ENCODE measurements around the gene HSBP1. TPM values are rescaled to one million over a fixed set of nuclear protein-coding genes. Genes with fewer than 3 reads are reported as not detected.

HSBP1 gene
- total and polyA plus RNA-seq, 11 donors = 20.4 to 174 (median 141) TPM

GRCh38 chr16:83789642-83790401 is 18.0 kb upstream of the HSBP1 start:
- peaks cover 0 to 8% (median 0%) of the 10 kb centered on the region in 12 donors for H3K9me3 ChIP-seq
- no peak overlapping the region for H3K4me3 ChIP-seq
- H3K27ac ChIP-seq = no peak overlapping the region
- ATAC-seq (no peak), DNase-seq (no peak)
- peaks cover 0 to 7% (median 0%) of the 10 kb centered on the region in 12 donors for H3K4me1 ChIP-seq
- 92 to 94% (median 93%) methylated on average over 8 of the region's 8 CpGs for WGBS, 4 donors
- intact Hi-C loops (cut with DNase I) = no loop called here
- no peaks in the 10 kb centered on the region for H3K27me3 ChIP-seq
- TF ChIP-seq POLR2A (IDR thresholded peaks at IDR 0.05) (no peak), CTCF (IDR thresholded peaks at IDR 0.05) (no peak)
- H3K36me3 ChIP-seq = peaks cover 0 to 4% (median 0%) of the 10 kb centered on the region in 9 donors

- intact Hi-C loops (cut with DNase I) = no loop called here
- H3K36me3 ChIP-seq = peaks cover 0 to 9% (median 0%) of the 10 kb centered on the region in 9 donors
- no peak for TF ChIP-seq CTCF (IDR thresholded peaks at IDR 0.05)
- ATAC-seq (no peak), DNase-seq (no peak)
- 96 to 98% (median 97%) methylated on average over 10 of the region's 10 CpGs for WGBS, 4 donors
- no peaks in the 10 kb centered on the region for H3K27me3 ChIP-seq
- no peak overlapping the region for H3K4me3 ChIP-seq
- peaks cover 0 to 7% (median 0%) of the 10 kb centered on the region in 12 donors for H3K4me1 ChIP-seq
- no peak overlapping the region for H3K27ac ChIP-seq
- peaks cover 0 to 8% (median 0%) of the 10 kb centered on the region in 12 donors for H3K9me3 ChIP-seq
Measured at GRCh38 chr16:83791916-83792315, 15.9 kb upstream of the HSBP1 start.

GRCh38 chr16:83792391-83792790 is 15.4 kb upstream of the HSBP1 start:
- peaks cover 0 to 8% (median 0%) of the 10 kb centered on the region in 12 donors for H3K9me3 ChIP-seq
- no peak for ATAC-seq
- H3K4me3 ChIP-seq = no peak overlapping the region
- H3K4me1 ChIP-seq = peaks cover 0 to 7% (median 0%) of the 10 kb centered on the region in 12 donors
- intact Hi-C loops (cut with DNase I) = no loop called here
- DNase-seq = no peak
- WGBS, 4 donors = 82 to 91% (median 86%) methylated on average over 2 of the region's 2 CpGs
- no peak overlapping the region for H3K27ac ChIP-seq
- TF ChIP-seq CTCF (IDR thresholded peaks at IDR 0.05) (no peak), POLR2A (IDR thresholded peaks at IDR 0.05) (no peak)
- no peaks in the 10 kb centered on the region for H3K27me3 ChIP-seq
- H3K36me3 ChIP-seq = peaks cover 0 to 12% (median 0%) of the 10 kb centered on the region in 9 donors

GRCh38 chr16:83793179-83793578 is 14.6 kb upstream of the HSBP1 start:
- H3K4me3 ChIP-seq = no peak overlapping the region
- H3K36me3 ChIP-seq = peaks cover 0 to 12% (median 0%) of the 10 kb centered on the region in 9 donors
- TF ChIP-seq CTCF (IDR thresholded peaks at IDR 0.05) (no peak), POLR2A (IDR thresholded peaks at IDR 0.05) (no peak)
- DNase-seq = no peak
- no peaks in the 10 kb centered on the region for H3K27me3 ChIP-seq
- no peak overlapping the region for H3K27ac ChIP-seq
- intact Hi-C loops (cut with DNase I) = no loop called here
- H3K9me3 ChIP-seq = peaks cover 0 to 8% (median 0%) of the 10 kb centered on the region in 12 donors
- WGBS, 4 donors = 86 to 87% (median 86%) methylated on average over 9 of the region's 9 CpGs
- H3K4me1 ChIP-seq = peaks cover 0 to 7% (median 0%) of the 10 kb centered on the region in 12 donors
- ATAC-seq = no peak

Measured in heart left ventricle (tissue), 16 donors.